Measurements from ENCODE around the gene LRRC4.

Gene LRRC4

GRCh38 chr7:128017460-128017859 lies 13.8 kb downstream of the LRRC4 start:
- no peak for TF ChIP-seq CTCF (IDR thresholded peaks at IDR 0.05; ENCODE audit: control insufficient read depth, insufficient read depth, low read depth, low read length, missing control alignments)
- no peak for DNase-seq (ENCODE audit: low read depth)
- no peak overlapping the region for H3K4me3 ChIP-seq (ENCODE audit: control insufficient read depth, low read depth, low read length)

GRCh38 chr7:128014811-128015210 lies 16.4 kb downstream of the LRRC4 start:
- H3K4me3 ChIP-seq (ENCODE audit: control insufficient read depth, low read depth, low read length): no peak overlapping the region
- TF ChIP-seq CTCF (IDR thresholded peaks at IDR 0.05; ENCODE audit: control insufficient read depth, insufficient read depth, low read depth, low read length, missing control alignments): no peak
- no peak for DNase-seq (ENCODE audit: low read depth)

GRCh38 chr7:128011131-128011661 lies 20.0 kb downstream of the LRRC4 start:
- no peak for TF ChIP-seq CTCF (IDR thresholded peaks at IDR 0.05; ENCODE audit: control insufficient read depth, insufficient read depth, low read depth, low read length, missing control alignments)
- no peak for DNase-seq (ENCODE audit: low read depth)
- H3K4me3 ChIP-seq (ENCODE audit: control insufficient read depth, low read depth, low read length): no peak overlapping the region

- DNase-seq (ENCODE audit: low read depth): no peak
- TF ChIP-seq CTCF (IDR thresholded peaks at IDR 0.05; ENCODE audit: control insufficient read depth, insufficient read depth, low read depth, low read length, missing control alignments): peak; percentile 8
- H3K4me3 ChIP-seq (ENCODE audit: control insufficient read depth, low read depth, low read length): no peak overlapping the region
Measured at GRCh38 chr7:128010391-128011127, 20.7 kb downstream of the LRRC4 start.

- no peak overlapping the region for H3K4me3 ChIP-seq (ENCODE audit: control insufficient read depth, low read depth, low read length)
- no peak for DNase-seq (ENCODE audit: low read depth)
- no peak for TF ChIP-seq CTCF (IDR thresholded peaks at IDR 0.05; ENCODE audit: control insufficient read depth, insufficient read depth, low read depth, low read length, missing control alignments)
Measured at GRCh38 chr7:128008744-128009143, 22.5 kb downstream of the LRRC4 start.

GRCh38 chr7:128008141-128008540 lies 23.1 kb downstream of the LRRC4 start:
- no peak for TF ChIP-seq CTCF (IDR thresholded peaks at IDR 0.05; ENCODE audit: control insufficient read depth, insufficient read depth, low read depth, low read length, missing control alignments)
- no peak for DNase-seq (ENCODE audit: low read depth)

More at GRCh38 chr7:128008141-128008540, 23.1 kb downstream of the LRRC4 start:
- no peak overlapping the region for H3K4me3 ChIP-seq (ENCODE audit: control insufficient read depth, low read depth, low read length)

All from AG09309 (cell line).